ENCODE results near the gene TIAM1. TPM values are rescaled to one million over a fixed set of nuclear protein-coding genes. Genes with fewer than 3 reads are reported as not detected.
A peak's percentile ranks its signal among the peaks of the same experiment; 100 is the strongest.

TIAM1 gene
- total RNA-seq, 2 experiments from 2014 or later = 50.1 to 51.0 TPM

DNA sequence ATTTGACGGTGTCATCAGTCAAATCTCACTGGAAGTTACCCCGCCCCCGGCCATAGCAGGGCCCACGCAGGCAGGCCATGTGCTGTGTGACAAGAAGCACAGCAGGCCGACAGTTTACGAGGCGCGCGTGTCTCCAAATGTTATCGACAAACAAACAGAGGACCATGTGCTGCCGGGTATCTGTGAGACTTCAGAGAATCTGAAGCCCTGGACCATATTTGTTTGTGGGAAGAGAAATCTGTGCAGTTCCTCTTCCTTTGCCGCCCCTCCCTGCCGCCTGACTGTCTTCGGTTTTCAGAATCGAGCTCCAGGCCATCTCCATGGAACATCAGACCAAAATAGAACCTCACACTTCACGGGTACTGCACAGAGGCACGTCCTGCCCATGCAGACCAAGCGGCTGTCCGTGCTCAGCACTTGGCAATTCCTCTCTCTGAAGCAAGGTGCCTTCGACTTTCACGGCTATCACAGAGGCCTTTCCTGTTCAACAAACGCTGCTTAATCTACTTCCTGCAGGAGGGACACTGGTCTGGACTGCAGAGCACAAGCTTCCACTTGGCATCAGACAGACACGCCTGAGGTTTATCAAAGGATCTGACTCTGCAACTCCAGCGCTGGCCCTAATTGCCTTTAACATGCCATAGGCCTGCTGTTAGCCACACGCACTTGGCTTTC, 170.0 kb downstream of the TIAM1 start:
- Mint-ChIP-seq H3K36me3 (ENCODE audit: low read depth) (peaks cover 37% of the 10 kb centered on the region), H3K27me3 (ENCODE audit: low read depth) (no peaks in the 10 kb centered on the region), H3K27ac (peak overlapping the region; percentile 82), H3K9me3 (no peaks in the 10 kb centered on the region), H3K4me1 (ENCODE audit: low read depth) (peaks cover 88% of the 10 kb centered on the region), H3K4me3 (peak overlapping the region; percentile 75)
- CTCF ChIA-PET = interaction anchor here (0.7 to 2.3 kb wide), 11 partner anchors 8 to 430 kb away, joined by 3 to 9 read pairs (median 4); no protein-coding TSS in a partner anchor
- peak; percentile 77 for DNase-seq
- intact Hi-C loops (cut with micrococcal nuclease) = loop anchor here (1.0 kb wide), 1 partner anchor 8 kb away; no protein-coding TSS in a partner anchor

DNA sequence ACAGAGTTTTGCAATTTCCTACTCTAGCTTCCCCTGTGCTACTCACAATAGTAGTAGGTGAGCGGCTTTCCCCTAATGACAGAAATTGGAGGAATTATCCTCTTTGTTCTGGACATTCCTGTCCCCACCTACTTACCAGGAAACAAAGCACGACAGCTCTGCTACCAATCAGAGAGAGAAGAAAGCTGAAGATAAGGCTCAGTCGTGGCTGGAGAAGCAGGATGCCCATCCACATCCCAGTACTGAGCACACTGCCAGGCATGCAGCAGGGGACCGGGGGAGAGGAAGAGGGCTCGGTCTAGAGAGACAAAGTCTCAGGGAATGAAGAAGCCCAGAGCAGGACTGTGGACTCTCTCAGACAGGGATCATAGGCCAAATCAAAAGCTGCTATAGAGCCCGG, 171.7 kb downstream of the TIAM1 start:
- H3K4me3 Mint-ChIP-seq = peak overlapping the region; percentile 33
- H3K36me3 Mint-ChIP-seq (ENCODE audit: low read depth) = peaks cover 33% of the 10 kb centered on the region
- H3K27ac Mint-ChIP-seq = peak overlapping the region; percentile 64
- H3K9me3 Mint-ChIP-seq = no peaks in the 10 kb centered on the region
- intact Hi-C loops (cut with micrococcal nuclease) = no loop called here
- DNase-seq = no peak
- no peaks in the 10 kb centered on the region for H3K27me3 Mint-ChIP-seq (ENCODE audit: low read depth)
- CTCF ChIA-PET = interaction anchor here (0.6 to 1.5 kb wide), 6 partner anchors 8 to 1259 kb away, joined by 3 to 7 read pairs (median 4); no protein-coding TSS in a partner anchor
- H3K4me1 Mint-ChIP-seq (ENCODE audit: low read depth) = peaks cover 85% of the 10 kb centered on the region

DNA sequence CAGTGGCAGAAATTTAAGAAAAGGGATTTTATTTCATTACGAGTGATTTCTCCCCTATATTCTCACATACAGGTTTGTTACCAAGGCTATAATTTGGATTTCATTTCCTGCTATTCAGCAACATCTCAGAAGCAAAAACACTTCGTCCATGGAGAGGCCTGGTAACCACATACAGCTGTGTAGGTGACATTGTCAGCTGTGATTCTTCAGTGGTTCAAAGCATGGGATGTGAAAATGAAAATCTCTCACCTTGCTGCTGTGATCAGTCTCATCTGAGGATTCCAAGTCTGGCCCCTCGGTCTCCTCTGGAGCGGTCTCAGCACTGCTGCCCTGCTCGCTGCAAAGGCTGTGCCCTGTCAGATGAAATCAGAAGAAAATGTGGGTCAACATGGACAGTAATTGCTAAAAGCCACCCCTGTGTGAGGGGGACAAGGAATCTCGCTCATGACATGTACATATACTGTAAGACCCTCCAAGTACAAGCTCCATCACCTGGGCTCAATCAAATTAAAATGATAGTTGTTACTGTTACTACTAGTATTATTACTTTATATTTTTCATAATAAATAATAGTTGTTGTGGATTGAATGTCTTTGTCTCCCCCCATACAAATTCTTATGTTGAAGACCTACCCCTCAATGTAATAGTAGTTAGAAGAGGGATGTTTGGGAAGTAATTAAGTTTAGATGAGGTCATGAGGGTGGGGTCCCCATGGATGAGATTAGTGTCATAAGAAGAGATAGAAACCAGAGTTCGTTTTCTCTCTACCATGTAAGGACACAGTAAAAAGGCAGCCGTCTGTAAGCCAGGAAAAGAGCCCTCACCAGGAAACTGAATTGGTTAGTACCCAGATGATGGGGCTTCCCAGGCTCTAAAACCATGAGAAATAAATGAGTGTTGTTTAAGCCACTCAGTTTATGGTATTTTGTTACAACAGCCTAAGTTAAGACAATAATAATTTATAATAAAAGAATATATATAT, 179.1 kb downstream of the TIAM1 start:
- Mint-ChIP-seq H3K36me3 (ENCODE audit: low read depth) (peaks cover 34% of the 10 kb centered on the region), H3K4me1 (ENCODE audit: low read depth) (peaks cover 85% of the 10 kb centered on the region), H3K9me3 (no peaks in the 10 kb centered on the region), H3K27me3 (ENCODE audit: low read depth) (no peaks in the 10 kb centered on the region), H3K4me3 (no peak overlapping the region), H3K27ac (peak overlapping the region; percentile 80)
- peak; percentile 56 for DNase-seq
- intact Hi-C loops (cut with micrococcal nuclease) = no loop called here
- CTCF ChIA-PET = interaction anchor here (0.6 to 1.9 kb wide), 4 partner anchors 9 to 67 kb away, joined by 3 to 10 read pairs (median 4); no protein-coding TSS in a partner anchor

DNA sequence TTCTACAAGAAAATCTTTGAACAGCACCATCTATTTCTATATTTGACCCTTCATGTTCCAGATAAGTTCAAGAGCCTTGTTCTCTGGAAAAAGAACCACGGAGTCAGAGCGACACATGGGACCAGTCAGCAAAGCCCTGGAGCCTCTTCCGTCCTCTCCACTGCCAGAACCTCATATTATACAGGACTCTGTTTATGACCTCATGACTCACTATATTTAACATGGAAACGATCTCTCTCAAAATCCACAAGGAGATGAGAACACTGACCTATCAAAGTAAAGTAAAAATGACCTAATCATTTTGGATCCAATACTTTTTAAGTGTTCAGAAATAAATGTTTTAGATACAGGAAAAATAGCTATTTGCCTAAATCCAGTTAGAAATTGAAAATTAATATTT, 181.2 kb downstream of the TIAM1 start:
- CTCF ChIA-PET = interaction anchor here (0.6 to 4.8 kb wide), 5 partner anchors 13 to 294 kb away, joined by 3 to 22 read pairs (median 4); no protein-coding TSS in a partner anchor
- Mint-ChIP-seq H3K27me3 (ENCODE audit: low read depth) (no peaks in the 10 kb centered on the region), H3K36me3 (ENCODE audit: low read depth) (peaks cover 44% of the 10 kb centered on the region), H3K9me3 (peaks cover 1% of the 10 kb centered on the region), H3K27ac (peak overlapping the region; percentile 80), H3K4me1 (ENCODE audit: low read depth) (peaks cover 89% of the 10 kb centered on the region), H3K4me3 (no peak overlapping the region)
- intact Hi-C loops (cut with micrococcal nuclease) = no loop called here
- DNase-seq = no peak

DNA sequence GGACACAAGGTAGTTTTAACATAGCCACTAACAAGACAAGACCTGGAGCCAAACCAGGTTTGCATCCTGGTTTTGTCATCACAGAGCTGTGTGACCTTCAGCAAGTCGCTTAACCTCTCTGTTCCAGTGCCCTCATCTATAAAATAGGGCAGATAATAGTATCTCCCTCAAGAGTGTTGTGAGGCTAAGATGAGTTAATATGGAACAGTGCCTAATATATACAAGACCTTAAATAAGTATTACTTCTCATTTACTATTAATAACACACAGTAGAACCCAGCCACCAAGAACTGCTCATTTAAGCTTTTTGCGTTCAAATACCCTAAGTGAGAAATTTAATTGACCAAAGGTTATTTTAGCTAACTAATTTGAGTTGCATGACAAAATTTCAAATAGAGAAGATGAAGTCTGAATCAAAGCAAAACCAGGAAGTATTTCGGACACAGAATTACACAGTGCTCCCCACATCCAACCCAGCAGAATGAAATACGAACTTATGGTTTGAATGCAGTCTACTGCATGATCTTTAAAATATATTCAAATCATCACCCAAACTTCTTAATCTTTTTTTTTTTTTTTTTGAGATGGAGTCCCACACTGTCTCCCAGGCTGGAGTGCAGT, 181.9 kb downstream of the TIAM1 start:
- Mint-ChIP-seq H3K27me3 (ENCODE audit: low read depth) (no peaks in the 10 kb centered on the region), H3K4me1 (ENCODE audit: low read depth) (peaks cover 88% of the 10 kb centered on the region), H3K4me3 (no peak overlapping the region), H3K36me3 (ENCODE audit: low read depth) (peaks cover 49% of the 10 kb centered on the region), H3K27ac (peak overlapping the region; percentile 80), H3K9me3 (peaks cover 6% of the 10 kb centered on the region)
- DNase-seq = no peak
- CTCF ChIA-PET = interaction anchor here (0.6 to 4.8 kb wide), 10 partner anchors 10 to 397 kb away, joined by 3 to 22 read pairs (median 3); no protein-coding TSS in a partner anchor
- intact Hi-C loops (cut with micrococcal nuclease) = no loop called here

DNA sequence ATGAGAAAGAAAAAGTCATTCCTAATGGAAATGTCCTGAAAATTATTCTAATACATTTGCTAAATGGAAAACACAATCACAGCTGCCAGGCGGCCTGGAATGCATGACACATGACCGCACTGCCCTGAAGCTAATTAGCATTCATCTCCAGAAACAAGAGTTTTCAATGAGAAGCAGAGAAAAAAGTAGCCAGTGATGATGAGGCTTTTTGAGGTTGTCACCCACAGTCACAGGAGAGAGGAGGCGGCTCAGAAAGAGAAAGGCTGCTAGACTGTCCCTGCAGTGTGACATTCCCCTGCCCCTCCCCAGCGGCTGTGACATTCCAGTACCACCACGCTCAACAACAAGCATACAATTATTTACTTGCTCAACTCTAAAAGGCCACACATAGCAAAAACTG, 182.9 kb downstream of the TIAM1 start:
- CTCF ChIA-PET = interaction anchor here (0.7 to 4.8 kb wide), 6 partner anchors 11 to 77 kb away, joined by 3 to 22 read pairs (median 3); no protein-coding TSS in a partner anchor
- intact Hi-C loops (cut with micrococcal nuclease) = no loop called here
- peak; percentile 60 for DNase-seq
- no peak overlapping the region for H3K4me3 Mint-ChIP-seq
- H3K27me3 Mint-ChIP-seq (ENCODE audit: low read depth) = no peaks in the 10 kb centered on the region
- peaks cover 54% of the 10 kb centered on the region for H3K36me3 Mint-ChIP-seq (ENCODE audit: low read depth)
- peaks cover 12% of the 10 kb centered on the region for H3K9me3 Mint-ChIP-seq
- H3K27ac Mint-ChIP-seq = peak overlapping the region; percentile 89
- peaks cover 88% of the 10 kb centered on the region for H3K4me1 Mint-ChIP-seq (ENCODE audit: low read depth)

DNA sequence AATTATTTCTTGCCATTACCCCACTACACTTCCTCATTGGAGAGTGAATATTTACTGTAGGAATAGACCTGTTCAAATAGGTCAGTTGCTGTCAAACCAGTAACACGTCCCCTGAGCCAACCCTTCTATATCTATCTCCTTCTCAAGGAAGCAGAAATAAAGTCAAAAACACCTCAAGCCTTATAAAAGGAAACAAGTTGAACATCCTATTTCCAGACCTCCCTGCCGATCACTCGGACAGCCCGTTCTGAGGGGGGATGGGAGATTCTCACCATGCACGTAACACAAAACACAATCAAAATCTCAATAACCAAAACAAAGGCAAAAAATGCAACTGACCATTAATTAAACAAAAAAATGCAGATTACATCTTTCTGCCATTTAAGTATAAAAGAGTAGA, 184.3 kb downstream of the TIAM1 start:
- intact Hi-C loops (cut with micrococcal nuclease) = loop anchor here (1.0 kb wide), 4 partner anchors 16 to 194 kb away; no protein-coding TSS in a partner anchor

DNA sequence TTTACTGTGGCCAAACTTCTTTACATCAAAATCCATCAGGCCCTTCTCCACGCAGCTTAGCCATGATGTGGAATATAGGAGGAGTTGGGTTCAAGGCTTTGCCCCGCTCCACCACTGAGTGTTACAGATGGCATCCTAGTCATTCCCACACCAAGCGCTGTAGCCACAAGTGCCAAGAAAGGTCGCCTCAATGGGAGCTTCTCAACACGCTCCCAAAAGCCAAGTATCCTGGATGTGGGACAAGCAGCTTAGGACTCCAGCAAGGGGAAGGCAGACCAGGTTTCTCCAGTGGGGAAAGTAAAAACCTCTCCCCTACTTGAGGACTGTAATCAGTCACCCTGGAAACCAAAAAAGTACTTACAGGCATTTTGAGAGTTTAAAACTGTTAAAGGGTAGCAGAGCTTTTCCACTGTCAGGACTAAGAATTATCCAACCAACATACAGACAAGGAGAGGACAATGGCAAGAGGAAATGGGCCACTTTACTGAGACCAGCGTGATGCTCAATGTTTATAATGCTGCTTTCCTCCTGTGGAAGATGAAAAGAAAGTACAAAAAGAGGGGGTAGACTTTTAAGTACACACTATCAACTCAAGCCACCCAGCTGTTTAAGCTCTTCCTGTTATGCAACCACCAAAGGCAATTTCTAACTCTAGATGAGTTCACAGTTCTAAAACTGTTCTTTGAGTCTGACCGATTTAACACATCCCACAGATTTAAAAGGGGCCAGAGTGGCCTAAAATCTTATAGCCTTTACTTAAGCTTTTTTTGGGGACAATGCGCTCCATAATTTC, 185.1 kb downstream of the TIAM1 start:
- no peaks in the 10 kb centered on the region for H3K27me3 Mint-ChIP-seq (ENCODE audit: low read depth)
- peaks cover 60% of the 10 kb centered on the region for H3K36me3 Mint-ChIP-seq (ENCODE audit: low read depth)
- CTCF ChIA-PET = interaction anchor here (0.5 to 4.8 kb wide), 12 partner anchors 13 to 59 kb away, joined by 3 to 22 read pairs (median 3); no protein-coding TSS in a partner anchor
- DNase-seq = no peak
- peaks cover 15% of the 10 kb centered on the region for H3K9me3 Mint-ChIP-seq
- H3K4me1 Mint-ChIP-seq (ENCODE audit: low read depth) = peaks cover 83% of the 10 kb centered on the region
- intact Hi-C loops (cut with micrococcal nuclease) = loop anchor here (1.0 kb wide), 4 partner anchors 17 to 195 kb away; no protein-coding TSS in a partner anchor
- peak overlapping the region; percentile 71 for H3K4me3 Mint-ChIP-seq
- peak overlapping the region; percentile 89 for H3K27ac Mint-ChIP-seq

More for the DNA sequence above, 184.3 kb downstream of the TIAM1 start:
- CTCF ChIA-PET = interaction anchor here (0.8 to 4.8 kb wide), 7 partner anchors 12 to 52 kb away, joined by 3 to 22 read pairs (median 3); no protein-coding TSS in a partner anchor
- H3K9me3 Mint-ChIP-seq = peaks cover 15% of the 10 kb centered on the region
- peaks cover 58% of the 10 kb centered on the region for H3K36me3 Mint-ChIP-seq (ENCODE audit: low read depth)
- H3K27ac Mint-ChIP-seq = peak overlapping the region; percentile 89
- H3K4me3 Mint-ChIP-seq = peak overlapping the region; percentile 71
- peaks cover 85% of the 10 kb centered on the region for H3K4me1 Mint-ChIP-seq (ENCODE audit: low read depth)
- no peak for DNase-seq
- H3K27me3 Mint-ChIP-seq (ENCODE audit: low read depth) = no peaks in the 10 kb centered on the region

DNA sequence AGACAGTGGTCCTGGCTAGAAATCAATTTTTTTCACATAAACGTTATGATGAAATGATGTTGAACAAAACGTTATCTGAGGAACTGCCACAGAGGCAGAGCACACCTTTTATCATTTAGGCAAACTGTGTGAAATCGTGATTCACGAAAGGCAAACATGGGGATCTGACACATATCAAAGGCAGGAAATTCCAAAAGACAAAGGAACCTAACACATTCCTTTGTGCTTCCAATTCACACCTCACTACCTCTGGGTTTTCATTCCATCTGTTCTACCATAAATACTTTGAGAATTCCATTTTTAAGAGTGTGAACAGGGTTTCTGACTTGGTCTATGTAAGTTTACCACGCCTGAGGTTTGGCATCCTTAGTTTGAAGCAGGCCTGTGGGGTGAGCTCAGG, 186.3 kb downstream of the TIAM1 start:
- Mint-ChIP-seq H3K4me3 (no peak overlapping the region), H3K36me3 (ENCODE audit: low read depth) (peaks cover 63% of the 10 kb centered on the region), H3K27ac (peak overlapping the region; percentile 63), H3K4me1 (ENCODE audit: low read depth) (peaks cover 80% of the 10 kb centered on the region), H3K27me3 (ENCODE audit: low read depth) (no peaks in the 10 kb centered on the region), H3K9me3 (peaks cover 15% of the 10 kb centered on the region)
- intact Hi-C loops (cut with micrococcal nuclease) = no loop called here
- DNase-seq = no peak
- CTCF ChIA-PET = interaction anchor here (1.2 to 1.5 kb wide), 2 partner anchors 22 to 23 kb away, joined by 3 to 5 read pairs; no protein-coding TSS in a partner anchor

DNA sequence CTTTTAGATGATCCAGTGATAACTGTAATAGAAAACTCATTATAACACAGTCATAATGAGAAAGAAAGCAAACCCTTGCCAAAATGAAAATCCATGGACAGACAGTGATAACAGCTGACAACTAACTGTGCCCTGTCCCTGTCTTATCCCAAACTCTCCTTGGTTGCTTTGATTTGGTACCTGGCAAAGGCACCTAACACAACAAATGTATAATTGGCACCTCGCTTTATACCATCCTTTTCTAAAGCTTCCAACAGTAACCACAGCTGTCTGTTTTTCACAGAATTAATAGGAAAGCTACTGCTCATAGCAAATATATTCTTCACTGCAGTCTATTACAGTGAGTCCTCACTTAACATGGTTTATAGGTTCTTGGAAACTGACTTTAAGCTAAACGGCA, 187.4 kb downstream of the TIAM1 start:
- Mint-ChIP-seq H3K9me3 (peaks cover 15% of the 10 kb centered on the region), H3K27ac (no peak overlapping the region), H3K36me3 (ENCODE audit: low read depth) (peaks cover 63% of the 10 kb centered on the region), H3K4me1 (ENCODE audit: low read depth) (peaks cover 75% of the 10 kb centered on the region), H3K4me3 (no peak overlapping the region), H3K27me3 (ENCODE audit: low read depth) (no peaks in the 10 kb centered on the region)
- DNase-seq = no peak
- intact Hi-C loops (cut with micrococcal nuclease) = no loop called here
- CTCF ChIA-PET = interaction anchor here (0.6 to 2.3 kb wide), 5 partner anchors 14 to 387 kb away, joined by 3 to 13 read pairs (median 3); no protein-coding TSS in a partner anchor

DNA sequence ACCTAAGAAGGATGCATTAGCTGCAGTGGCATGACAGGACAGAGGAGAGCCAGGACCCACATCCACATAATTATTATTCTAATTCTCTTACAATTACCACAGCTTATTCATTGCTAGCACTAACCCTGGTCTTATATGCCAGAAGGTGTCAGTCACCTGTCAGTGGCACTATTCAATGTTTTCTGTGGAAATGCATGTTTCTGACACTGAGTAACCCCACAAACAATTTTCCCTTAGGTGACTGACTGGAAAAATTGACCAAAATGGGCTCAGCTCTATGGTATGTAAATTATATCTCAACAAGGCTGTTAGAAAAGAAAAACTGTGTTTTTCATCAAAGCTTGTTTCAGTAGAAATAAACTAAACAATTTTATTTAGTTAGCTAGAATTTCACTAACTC, 187.9 kb downstream of the TIAM1 start:
- peaks cover 15% of the 10 kb centered on the region for H3K9me3 Mint-ChIP-seq
- intact Hi-C loops (cut with micrococcal nuclease) = no loop called here
- H3K27ac Mint-ChIP-seq = no peak overlapping the region
- H3K27me3 Mint-ChIP-seq (ENCODE audit: low read depth) = no peaks in the 10 kb centered on the region
- DNase-seq = no peak
- CTCF ChIA-PET = interaction anchor here (1.0 to 2.3 kb wide), 5 partner anchors 14 to 47 kb away, joined by 3 to 13 read pairs (median 3); no protein-coding TSS in a partner anchor
- H3K4me3 Mint-ChIP-seq = no peak overlapping the region
- H3K36me3 Mint-ChIP-seq (ENCODE audit: low read depth) = peaks cover 66% of the 10 kb centered on the region
- peaks cover 75% of the 10 kb centered on the region for H3K4me1 Mint-ChIP-seq (ENCODE audit: low read depth)

All from activated naive CD4-positive, alpha-beta T cell treated with anti-CD3 and anti-CD28 coated beads for 36 hours (primary cell).